ENCODE results near the gene SSX3.
"Not testable (repeated sequence)": the region's sequence is repeated elsewhere in the genome, so short reads cannot be mapped to it uniquely, and the experiment has no call there.

SSX3 gene, protein sequence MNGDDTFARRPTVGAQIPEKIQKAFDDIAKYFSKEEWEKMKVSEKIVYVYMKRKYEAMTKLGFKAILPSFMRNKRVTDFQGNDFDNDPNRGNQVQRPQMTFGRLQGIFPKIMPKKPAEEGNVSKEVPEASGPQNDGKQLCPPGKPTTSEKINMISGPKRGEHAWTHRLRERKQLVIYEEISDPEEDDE

DNA sequence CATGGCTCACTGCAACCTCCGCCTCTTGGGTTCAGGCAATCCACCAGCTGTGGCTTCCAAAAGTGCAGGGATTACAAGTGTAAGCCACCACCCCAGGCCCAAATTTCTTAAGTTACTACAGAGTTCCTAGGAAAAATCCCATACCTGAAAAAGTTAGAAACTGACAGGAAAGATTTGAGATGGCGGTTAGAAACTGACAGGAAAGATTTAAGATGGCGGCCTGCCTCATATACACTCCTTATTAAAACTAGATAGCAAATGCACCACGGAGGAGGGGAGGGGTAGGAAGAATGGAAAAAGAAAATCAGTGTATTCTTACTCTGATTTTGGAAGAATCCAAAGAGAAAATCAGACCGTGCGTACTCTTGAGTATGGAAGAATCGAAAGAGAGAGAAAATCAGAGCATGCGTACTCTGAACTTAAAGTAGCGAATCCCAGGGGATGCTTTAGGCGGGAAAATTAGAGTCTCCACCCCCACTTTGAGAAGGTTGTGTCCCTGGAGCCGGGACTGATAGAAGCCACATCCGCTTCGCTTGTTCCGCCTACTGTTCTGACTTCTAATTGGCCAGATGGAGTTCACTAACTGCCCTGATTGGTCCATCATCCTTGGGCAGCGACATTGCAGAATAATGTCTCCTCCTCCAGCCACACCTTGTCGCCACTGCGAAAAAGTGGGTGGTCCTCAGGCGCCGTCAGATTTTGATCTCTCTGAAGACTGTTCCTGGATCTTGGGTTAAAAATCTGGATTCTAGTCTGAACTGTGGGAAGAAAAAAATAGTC, at the start of gene SSX3:
Gene SSX3, minus strand, starts transcription at position 389 of the 780 bp plus-strand sequence. CDS start 1,454 bp downstream, outside the sequence.
- DNase-seq = not testable (repeated sequence)

DNA sequence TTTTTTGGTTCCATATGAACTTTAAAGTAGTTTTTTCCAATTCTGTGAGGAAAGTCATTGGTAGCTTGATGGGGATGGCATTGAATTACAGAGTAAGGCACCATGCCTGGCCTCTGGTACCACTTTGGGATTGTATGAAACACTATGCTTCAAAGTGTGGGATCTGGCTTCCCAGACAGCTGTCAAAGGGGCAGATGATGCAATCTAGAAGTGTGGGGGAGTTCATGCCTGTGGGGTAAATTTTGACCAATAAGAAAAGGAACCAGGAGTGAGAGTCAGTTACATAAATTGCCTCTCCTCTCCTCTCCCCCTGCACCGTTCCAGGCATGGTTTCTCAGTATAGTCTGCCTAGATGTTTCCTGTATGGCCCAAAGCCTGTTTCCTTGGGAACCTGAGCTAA, 41.3 kb upstream of the SSX3 start:
- not testable (repeated sequence) for DNase-seq

DNA sequence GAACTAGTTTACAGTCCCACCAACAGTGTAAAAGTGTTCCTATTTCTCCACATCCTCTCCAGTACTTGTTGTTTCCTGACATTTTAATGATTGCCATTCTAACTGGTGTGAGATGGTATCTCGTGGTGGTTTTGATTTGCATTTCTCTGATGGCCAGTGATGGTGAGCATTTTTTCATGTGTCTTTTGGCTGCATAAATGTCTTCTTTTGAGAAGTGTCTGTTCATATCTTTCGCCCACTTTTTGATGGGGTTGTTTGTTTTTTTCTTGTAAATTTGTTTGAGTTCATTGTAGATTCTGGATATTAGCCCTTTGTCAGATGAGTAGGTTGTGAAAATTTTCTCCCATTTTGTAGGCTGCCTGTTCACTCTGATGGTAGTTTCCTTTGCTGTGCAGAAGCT, 40.4 kb upstream of the SSX3 start:
- not testable (repeated sequence) for DNase-seq

DNA sequence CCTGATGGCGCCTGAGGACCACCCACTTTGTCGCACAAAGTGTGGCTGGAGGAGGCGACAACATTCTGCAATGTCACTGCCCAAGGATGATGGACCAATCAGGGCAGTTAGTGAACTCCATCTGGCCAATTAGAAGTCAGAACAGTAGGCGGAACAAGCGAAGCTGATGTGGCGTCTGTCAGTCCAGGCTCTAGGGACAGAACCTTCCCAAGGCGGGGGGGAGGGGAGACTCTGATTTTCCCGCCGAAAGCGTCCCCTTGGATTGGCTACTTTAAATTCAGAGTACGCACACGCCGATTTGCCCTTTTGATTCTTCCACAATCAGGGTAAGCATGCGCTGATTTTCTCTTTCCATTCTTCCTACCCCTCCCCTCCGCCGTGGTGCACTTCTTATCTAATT, 26.7 kb upstream of the SSX3 start, which contains the start of gene SSX4:
Gene SSX4, plus strand, starts transcription at position 301 of the 400 bp plus-strand sequence. CDS start 515 bp downstream, outside the sequence.
- not testable (repeated sequence) for DNase-seq

DNA sequence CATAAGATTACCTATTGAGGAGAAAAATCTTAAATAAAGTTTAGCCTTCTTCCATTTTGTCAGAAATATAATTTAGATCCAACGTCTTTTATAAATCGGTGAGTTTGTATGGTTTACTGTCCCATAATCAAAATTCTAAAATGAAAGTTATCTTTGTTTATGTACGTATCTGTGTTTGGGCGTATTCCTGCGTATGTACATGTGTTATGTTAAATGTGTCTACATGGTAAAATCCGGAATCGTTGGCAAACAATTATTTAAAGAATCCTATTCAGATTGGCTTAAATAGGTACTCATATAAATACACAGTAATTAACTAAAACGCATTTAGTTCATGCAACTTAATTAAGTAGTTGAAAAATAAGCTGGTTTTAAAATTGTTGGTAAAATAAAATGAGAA, 13.9 kb upstream of the SSX3 start:
- DNase-seq = not testable (repeated sequence)

DNA sequence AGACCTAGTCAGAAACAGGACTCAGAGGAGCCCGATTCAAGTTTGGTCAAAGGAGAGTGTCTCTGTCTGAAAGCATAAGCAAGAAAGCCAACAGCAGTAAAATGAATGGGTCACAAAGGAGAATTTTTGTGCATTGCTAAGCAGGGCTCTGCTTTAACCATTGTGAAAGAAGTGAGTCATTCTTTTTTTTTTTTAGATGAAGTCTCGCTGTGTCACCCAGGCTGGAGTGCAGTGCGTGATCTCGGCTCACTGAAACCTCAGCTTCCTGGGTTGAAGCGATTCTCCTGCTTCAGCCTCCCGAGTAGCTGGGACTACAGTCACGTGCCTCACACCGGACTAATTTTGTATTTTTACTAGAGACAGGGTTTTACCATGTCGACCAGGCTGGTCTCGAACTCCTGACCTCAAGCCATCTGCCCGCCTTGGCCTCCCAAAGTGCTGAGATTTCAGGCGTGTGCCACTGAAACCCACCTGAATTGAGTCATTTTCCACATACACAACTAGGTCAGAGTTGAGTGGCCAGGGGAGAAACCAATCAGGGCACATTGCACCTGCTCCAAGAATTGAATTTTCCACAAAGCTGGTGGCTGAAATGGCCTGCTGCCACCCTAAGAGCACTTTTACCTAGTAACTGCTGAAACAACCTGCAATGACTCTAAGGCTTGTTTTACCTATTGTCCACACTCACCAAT, 11.4 kb upstream of the SSX3 start:
- not testable (repeated sequence) for DNase-seq

DNA sequence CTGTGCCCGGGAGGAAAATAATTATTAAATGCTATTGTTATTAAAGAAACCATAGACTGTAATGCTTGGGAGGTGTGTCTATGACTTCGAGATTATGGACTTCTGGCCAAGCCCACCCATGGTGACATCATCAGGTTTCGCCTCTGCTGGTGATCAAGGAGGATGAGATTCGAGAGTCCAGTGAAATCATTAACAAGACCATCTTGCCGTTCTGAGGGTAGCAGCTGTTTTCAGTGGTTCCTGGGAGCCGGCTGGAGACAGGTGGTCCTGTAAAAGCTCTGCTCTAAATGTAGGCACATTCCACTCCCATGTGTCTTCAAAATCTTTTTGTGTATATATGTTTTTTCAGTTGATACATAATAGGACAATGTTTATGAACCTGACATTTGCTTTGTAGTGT, 2.8 kb upstream of the SSX3 start:
- not testable (repeated sequence) for DNase-seq

DNA sequence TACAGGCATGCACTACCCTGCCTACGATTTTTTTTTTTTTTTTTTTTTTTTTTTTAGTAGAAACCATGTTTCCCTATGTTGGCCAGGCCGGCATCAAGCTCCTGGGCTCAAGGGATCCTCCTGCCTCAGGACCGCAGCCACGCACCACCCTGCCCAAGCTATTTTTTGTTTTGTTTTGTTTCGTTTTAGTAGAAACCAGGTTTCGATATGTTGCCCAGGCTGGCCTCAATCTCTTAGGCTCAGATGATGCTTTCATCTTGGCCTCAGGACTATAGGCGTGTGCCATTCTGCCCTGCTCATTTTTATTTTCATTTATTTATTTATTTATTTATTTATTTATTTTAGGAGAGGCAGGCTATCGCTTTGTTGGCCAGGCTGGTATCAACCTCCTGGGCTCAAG, 1.2 kb upstream of the SSX3 start:
- DNase-seq = no peak

DNA sequence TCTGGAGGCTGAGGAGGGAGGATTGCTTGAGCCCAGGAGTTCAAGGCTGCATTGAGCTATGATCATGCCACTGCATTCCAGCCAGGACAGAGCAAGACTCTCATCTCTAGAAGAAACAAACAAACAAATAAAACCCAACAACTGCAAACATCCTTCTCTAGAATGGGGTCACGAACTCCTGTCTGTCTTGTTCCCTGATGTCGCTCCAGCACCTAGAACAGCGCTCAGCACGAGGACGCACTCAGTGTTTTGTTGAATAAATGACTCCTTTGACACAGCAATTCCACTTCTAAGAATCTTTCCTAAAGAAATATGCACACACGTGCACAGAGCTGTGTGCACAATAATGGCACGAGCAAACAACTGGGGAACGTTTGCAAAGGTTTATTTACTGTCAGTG, 10.4 kb downstream of the SSX3 start:
- not testable (repeated sequence) for DNase-seq

DNA sequence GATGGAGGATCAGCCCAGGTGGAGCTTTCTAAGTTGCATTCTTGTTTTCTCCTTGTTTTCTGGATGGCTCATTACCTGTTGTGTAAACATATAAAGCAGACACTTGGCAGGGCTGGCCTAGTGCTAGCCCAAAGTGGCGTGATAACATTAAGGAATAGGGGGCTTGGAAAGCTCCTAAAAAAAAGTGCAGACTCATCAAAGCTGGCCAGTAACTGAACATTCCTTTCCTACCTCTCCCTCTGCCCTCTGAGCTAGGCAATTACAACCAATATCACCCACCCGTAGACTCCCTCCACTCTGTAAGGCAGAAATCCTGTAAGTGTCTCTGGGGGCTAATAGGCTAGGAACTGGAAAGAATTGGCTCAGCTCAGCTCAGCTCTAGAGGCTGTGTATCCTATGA, 42.5 kb downstream of the SSX3 start:
- DNase-seq = not testable (repeated sequence)

DNA sequence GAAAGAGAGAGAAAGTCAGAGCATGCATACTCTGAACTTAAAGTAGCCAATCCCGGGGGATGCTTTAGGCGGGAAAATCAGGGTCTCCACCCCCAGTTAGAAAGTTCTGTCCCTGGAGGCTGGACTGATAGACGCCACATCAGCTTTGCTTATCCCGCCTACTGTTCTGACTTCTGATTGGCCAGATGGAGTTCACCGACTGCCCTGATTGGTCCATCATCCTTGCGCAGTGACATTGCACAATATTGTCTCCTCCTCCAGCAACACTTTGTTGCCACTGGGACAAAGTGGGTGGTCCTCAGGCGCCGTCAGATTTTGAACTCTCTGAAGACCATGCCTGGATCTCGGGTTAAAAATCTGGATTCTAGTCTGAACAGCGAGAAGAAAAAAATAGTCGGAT, 50.3 kb downstream of the SSX3 start:
- no peak for DNase-seq

All from activated CD4-positive, alpha-beta T cell treated with anti-CD3 and anti-CD28 coated beads, Interleukin-2, amount 50 U/mL, for 16 hours (primary cell).